ENCODE measurements around the gene SRPX.

Gene SRPX

DNA sequence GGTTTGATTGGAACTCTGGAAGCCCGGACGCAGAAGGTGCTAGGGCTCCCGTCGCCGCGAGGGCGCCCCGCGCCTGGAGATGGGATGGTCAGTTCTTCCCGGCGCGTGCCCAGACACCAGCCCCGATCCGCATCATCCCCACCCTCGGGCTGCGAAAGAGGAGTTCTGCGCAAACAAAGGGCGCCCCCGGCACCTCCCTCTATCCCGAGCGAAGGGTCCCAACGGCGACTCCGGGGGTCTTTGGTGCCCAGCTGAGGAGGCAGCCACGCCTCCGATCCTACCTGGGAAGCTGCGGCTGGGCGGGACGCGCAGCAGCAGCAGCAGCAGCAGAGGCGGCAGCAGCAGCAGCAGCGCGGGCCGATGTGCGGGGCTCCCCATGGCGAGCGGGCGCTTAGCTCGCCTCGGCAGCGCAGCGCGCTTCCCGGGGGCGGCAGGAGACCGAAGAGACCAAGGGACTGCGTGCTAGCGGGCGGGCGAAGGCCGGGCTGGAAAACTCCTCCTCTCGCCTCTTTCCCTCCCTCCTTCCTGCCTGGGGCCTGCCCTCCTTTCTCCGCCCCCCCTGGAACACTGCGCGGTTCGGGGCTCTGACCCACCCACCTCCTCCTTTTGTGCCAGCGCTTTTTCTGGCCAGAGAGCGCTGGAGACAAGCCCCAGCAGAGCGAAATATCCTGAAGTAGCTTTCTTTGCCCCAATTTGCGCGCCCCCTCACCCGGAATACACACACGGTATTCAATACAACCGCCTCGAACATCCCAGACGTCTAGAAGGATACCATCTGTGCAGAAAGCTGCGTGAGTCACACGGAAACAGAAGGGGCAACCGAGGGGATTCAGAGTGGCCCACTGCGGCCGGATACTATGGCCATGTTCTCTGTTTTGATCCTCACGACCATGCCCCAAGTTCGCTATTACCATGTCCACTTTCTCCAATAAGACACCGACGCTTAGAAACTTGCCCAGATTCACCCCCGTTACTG, at the start of gene SRPX:
Gene SRPX (minus strand): TSS at position 457 of the 976 bp plus-strand sequence. CDS start 79 bp downstream, at position 378.
- DNase-seq = no peak

DNA sequence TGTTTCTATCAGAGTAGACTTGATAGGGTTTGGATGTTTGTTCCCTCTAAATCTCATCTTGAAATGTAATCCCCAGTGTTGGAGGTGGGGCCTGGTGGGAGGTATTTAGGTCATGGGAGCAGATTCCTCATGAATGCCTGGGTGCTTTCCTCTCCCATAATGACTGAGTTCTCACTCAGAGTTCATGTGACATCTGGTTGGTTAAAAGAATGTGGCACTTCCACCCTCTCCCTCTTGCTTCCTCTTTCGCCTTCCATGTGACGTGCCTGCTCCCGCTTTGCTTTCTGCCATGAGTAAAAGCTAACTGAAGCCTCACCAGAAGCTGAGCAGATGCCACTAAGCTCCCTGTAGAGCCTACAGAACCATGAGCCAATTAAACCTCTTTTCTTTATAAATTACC, 47.3 kb upstream of the SRPX start:
- no peak for DNase-seq

DNA sequence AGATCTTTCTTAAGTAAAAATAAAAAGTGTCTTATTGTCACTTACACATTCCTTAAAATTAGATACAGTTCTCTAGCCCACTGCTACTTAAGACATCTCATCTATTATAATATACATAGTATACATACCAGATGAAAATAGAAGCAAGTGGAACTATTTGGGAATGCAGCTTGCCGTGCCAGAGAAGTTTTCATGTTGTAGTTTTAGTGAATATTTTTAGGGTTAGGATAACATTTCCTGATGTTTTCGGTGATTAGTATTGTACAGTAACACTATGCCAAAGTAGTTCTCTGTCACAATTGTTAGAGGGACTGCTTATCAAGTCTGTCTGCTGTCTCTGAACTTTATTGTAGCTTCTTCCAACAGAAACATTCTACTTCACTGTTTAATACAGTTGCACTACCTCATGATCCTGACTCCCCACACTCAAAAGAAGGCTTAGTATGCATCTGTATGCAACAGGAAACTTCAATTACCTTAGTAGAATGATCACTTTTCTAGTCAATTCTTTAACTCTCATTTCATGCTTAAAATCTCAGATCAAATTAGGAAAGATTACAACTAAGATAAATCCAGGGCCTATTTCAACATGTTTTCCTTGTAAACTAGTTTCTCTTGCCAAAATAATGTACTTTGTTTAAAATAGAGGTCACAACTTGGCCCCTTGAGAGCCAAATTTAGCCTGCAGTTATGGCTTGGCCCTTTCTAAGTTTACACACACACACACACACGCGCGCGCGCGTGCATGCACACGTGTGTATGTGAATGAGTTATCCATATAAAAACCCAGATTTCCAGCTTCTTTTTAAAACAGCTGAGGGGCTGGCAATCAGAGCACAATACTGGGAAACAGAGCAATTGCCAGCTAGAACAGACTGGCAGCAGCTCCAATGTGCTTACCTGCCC, 42.3 kb upstream of the SRPX start:
- no peak for DNase-seq

DNA sequence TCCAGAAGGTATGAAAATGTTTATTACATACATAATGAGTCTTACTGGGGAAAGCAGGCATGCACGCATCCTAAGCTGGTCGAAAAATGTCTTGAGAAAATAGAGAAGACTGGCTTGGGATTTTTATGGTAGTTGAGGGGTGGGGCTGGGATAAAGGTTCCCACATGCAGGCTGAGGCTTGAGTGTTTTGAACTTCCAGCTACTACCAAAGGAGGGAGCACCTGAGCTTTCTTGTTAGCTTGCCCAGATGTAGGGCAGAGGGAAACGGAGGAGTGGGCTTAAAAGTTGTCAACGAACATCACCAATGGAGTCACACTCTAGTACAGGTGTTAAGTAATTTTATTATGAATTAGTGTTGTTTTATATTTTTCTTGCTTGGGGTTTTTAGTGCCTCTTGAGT, 39.6 kb upstream of the SRPX start:
- DNase-seq = no peak

GRCh38 chrX:38256019-38256418, 35.3 kb upstream of the SRPX start:
- DNase-seq = no peak

- no peak for DNase-seq
These were observed 29.3 kb upstream of the SRPX start for GRCh38 chrX:38249965-38250364.

GRCh38 chrX:38247051-38247450, 26.4 kb upstream of the SRPX start:
- DNase-seq = no peak

GRCh38 chrX:38240541-38240940, 19.9 kb upstream of the SRPX start:
- no peak for DNase-seq

DNA sequence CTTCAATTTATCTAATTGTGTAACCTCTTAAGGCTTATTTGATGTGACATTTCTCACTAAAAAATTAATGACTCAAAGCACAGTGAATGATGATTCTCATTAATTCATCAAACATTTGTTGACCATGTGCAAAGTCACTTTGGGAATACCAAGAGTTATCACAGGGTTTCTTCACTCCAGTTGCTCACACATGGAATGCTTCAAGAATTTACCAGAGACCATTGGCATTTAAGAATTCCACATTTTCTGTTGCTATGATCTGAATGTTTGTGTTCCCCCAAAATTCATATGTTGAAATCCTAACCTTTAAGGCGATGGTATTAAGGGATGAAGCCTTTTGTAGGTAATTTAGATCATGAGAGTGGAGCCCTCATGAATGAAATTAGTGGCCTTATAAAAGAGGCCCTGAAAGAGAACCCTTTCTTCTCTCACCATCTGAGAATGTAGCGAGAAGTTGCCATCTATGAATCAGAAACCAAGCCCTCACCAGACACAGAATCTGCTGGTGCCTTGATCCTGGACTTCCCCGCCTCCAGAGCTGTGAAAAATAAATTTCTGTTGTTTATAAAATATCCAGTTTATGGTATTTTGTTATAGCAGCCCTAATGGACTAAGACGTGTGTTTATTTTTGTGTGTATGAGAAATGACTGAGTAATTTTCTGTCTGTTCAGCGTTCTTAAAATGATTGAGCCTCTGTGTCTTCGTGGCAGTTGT, 16.4 kb upstream of the SRPX start:
- no peak for DNase-seq

GRCh38 chrX:38233891-38234667, 13.4 kb upstream of the SRPX start:
- no peak for DNase-seq

GRCh38 chrX:38232079-38232686, 11.5 kb upstream of the SRPX start:
- DNase-seq = no peak

DNA sequence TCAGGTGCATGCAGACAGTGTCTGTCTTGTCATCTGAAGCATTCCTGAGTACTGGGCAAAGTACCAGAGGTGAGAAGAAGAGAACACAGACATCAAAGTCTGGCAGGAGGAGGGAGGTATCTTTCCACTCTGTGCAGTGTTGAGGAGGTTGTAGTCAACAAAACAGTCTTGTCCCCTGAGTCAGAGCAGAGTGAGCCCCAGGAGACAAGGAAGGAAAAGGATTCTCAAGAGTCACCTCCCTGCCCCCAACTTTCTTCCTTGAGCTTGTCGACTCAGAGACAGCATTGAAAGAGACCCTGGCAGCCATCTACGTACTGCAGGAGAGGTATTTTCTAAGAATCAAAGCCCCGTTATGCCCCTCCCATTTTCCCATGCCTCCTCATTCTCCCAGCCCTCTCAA, 4.4 kb upstream of the SRPX start:
- no peak for DNase-seq

DNA sequence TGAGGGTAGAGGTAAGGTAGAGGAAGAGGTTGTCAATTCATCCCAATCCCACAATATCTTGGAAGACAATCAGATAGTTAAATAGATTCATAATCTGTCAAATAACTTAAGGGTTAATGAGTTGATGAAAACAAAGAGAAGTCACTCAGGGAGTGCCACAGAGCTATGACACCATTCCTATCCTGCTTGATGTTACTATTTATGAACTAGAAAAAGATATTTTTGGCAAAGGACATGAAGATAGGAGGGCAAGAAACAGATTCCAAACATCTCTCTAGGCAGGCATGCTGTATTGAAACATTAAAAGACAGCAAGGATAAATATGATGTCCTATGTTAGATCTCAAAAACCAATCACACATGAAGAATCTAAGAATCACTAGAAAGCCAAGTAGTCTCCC, 3.5 kb upstream of the SRPX start:
- DNase-seq = no peak

- no peak for DNase-seq
These were observed 789 bp upstream of the SRPX start for GRCh38 chrX:38221391-38221929.

- no peak for DNase-seq
These were observed 652 bp downstream of the SRPX start for GRCh38 chrX:38220024-38220414.

DNA sequence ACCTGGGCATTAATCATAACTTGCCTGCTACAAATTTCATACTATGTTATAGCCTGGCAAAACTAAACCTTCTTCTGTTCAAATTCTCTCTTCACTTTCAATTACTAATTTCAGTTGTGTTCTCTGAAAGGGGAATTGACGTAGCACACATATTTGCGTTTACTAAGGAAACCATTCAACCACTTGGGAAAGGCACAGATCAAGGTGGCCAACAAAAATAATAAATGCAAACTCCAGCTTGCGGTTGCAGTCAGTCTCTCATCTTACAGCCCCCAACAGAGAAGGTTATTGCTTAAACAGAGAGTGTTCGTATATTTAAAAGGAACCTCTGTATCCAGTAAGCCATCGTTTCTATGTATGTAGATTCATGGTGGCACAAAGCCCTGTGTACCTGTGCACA, 4.0 kb downstream of the SRPX start:
- no peak for DNase-seq

DNA sequence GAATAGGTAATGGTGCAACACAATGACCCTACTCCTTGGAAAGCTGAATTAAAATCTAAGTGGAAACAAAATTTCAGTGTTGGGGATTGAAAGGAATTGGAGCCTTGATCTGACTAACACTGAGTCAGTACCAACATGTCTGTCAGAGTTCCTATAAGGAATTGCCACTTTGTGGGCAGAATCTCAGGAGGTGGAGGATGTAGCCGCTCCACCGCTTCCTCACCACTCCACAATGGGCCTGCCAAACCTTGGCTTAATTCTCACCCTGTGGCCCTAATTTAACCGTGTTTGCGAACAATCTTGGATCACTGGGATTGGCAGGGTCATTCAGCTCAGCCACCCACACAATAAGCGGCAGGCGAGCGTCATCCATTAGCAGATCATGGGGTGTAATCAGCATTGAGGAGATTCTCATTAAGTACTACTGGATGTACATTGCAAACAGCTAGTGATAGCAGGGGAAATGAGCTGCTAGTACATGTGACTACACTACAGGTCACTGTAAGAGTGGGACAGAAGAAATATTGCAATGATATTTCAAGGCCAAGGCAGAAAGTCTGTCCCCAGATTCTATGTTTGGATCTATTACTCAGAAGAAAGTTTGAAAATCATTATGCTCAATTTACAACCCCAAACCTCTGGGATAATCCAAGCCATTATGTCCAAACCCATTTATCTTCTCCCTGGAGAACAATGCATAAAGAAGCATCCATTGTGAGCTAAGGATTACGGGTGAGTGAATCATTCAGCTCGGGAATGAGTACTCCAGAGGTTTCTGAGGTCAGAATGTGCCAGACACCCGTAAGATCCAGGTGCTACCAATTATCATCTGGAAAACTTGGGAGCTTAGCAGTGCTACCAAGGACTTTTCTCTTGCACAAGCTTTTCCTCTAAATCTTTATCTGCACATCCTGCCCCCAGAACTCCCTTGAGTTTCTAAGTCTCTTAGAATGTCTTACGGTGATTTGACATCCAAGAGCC, 5.8 kb downstream of the SRPX start:
- DNase-seq = no peak

- no peak for DNase-seq
These were observed 6.6 kb downstream of the SRPX start for GRCh38 chrX:38214044-38214443.

DNA sequence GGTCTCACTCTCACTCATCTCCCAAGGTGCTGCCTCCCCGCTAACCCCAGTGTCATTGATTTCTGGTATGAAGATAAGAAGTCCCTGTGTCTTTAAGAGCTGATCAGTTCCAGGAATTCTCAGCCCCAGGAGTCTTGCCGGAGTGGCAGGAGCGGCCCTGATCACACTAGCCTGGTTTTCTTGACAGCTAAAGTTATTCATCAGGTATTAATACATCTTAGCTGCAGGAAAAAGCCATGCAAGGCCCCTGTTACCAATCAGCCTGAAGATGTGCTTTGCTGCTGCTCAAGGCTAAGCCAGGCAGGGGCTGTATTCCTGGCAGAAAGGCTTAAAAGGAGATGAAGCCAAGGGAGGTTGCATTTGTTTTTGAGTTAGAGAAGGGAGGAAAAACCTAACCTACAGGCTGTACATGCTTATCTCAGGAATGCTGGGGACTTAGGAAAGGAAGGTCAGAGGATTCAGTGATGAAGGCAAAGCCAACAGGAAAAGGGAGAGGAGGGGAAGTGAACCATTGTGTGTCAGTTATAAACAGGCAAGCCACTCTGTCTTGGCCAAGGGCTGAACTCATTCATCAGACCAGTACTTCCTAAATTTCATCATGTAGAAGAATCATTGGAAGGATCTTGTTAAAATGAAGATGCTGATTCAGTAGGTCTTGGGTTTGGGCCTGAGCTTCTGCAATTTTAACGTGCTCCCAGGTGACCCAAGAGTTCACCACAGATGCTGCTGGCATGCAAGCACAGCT, 8.6 kb downstream of the SRPX start:
- DNase-seq = no peak

All from activated naive CD4-positive, alpha-beta T cell (primary cell).